HG02642 (cell line): ENCODE measurements around the gene SLC13A4.
"Not testable (repeated sequence)": the region's sequence is repeated elsewhere in the genome, so short reads cannot be mapped to it uniquely, and the experiment has no call there.

Source experiments
- ATAC-seq: cut with Tn5 transposase; IDR thresholded peaks from one replicate; pipeline ENCODE4 v1.9.1; 2021; ENCODE audit warnings: mild to moderate bottlenecking; ENCODE audit not compliant: unreplicated experiment, poor library complexity

The SLC13A4 gene

DNA sequence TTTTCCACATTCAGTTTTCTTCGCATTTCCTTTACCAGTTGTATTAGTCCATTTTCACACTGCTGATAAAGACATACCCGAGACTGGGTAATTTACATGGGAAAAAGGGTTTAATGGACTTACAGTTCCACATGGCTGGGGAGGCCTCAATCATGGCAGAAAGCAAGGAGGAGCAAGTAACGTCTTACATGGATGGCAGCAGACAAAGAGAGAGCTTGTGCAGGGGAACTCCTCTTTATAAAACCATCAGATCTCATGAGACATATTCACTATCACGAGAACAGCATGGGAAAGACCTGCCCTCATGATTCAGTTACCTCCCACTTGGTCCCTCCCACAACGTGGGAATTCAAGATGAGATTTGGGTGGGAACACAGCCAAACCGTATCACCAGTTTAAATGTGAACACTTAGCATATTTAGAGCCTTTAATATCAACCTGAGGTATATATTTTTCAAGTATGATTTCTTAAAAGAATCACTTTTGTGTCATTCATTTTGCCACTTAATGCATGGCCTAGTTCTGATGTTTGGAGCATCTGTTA, 59.1 kb downstream of the SLC13A4 start:
- ATAC-seq, result not testable (repeated sequence)

- not testable (repeated sequence) for ATAC-seq
These were observed 60.4 kb downstream of the SLC13A4 start for GRCh38 chr7:135667626-135668025.

- no peak for ATAC-seq
These were observed 61.1 kb downstream of the SLC13A4 start for GRCh38 chr7:135666846-135667245.

DNA sequence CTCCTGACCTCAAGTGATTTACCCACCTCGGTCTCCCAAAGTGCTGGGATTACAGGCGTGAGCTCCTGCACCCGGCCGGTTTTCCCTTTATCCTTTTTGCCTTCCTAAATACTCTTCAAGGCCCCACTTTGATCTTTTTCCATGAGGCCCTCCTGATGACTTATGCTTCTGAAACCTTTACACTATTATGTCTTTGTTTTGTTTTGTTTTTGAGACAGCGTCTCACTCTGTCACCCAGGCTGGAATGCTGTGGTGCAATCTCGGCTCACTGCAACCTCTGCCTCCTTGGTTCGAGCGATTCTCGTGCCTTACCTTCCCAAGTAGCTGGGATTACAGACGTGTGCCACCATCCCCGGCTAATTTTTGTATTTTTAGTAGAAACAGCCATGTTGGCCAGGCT, 61.8 kb downstream of the SLC13A4 start:
- ATAC-seq, result no peak

DNA sequence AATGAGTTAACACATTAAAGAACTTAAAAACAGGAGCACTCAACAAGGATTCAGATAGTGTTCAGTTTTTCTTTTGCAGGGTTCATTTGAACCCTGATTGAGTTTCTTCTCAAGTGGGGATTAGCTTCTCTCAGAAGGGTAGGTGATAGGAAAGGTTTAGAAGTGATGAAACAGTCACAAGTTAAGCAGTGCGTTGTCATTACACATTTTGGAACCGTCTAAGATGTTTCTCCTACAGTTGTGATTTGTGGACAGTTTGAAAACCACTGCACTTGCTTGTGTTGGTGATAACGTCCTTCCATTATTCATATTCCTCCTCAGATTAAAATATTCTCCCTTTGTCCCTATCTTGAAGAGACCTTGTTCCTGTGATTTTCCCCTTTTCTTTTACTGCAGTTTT, 62.9 kb downstream of the SLC13A4 start:
- no peak for ATAC-seq

- no peak for ATAC-seq
These were observed 63.9 kb downstream of the SLC13A4 start for GRCh38 chr7:135664046-135664589.

- peak; percentile 97 for ATAC-seq
These were observed 65.4 kb downstream of the SLC13A4 start, which contains the start of gene STMP1 for GRCh38 chr7:135662373-135663114. TSS of gene STMP1 (plus strand) at chr7:135662514.

DNA sequence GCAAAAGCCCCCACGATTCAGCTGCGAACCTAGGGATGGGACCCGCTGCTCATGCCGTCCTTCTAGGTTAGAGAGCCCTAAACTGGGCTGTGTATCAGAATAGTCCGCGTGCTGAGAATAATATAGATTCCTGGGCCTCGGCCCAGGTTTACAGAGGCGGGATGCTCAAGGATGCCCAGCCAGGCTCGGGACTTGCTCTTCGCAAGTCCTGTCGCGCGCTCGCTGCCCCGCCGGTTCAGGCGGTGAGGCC, 65.9 kb downstream of the SLC13A4 start:
- no peak for ATAC-seq

- peak; percentile 8 for ATAC-seq
These were observed 66.5 kb downstream of the SLC13A4 start for GRCh38 chr7:135661311-135662122.

GRCh38 chr7:135659159-135659846, 68.7 kb downstream of the SLC13A4 start:
- ATAC-seq, result no peak

- no peak for ATAC-seq
These were observed 69.4 kb downstream of the SLC13A4 start for GRCh38 chr7:135658564-135658963.

GRCh38 chr7:135653340-135654080, 74.5 kb downstream of the SLC13A4 start:
- ATAC-seq, result no peak

DNA sequence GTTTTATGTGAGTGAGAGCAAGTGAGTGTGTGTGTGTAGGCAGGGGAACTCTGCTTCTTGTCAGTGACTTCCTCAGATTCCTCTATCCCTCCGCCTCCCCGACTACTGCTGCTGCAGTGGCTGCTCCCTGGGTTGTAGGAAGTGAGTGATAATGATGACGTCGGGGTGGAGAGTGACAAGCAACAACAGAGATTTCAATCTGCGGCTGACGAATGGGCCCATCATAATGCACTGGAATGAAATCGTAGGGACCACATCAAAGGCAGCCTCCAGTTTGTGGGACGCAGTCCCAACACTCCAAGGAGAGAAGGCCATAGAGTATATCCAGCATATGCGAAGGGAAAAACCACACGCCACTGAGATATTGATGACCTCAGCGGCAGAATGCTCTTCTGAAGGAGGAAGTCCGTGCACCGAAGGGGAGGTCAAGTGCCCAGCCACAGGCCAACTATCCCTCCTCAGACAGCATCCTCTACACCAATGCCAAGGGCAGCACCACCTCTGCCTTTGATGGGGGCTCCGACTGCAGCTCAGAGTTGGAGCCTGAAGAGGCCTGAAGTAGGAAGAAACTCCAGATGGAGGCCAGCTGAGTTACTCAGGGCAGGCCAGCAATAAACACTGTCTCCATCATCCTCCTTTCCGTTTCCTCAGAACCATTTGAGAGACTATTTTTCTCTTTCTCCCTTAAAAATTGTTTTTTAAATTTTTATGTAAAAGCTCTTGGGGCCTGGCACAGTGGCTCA, 77.0 kb downstream of the SLC13A4 start:
- no peak for ATAC-seq

GRCh38 chr7:135648235-135648634, 79.8 kb downstream of the SLC13A4 start:
- no peak for ATAC-seq

DNA sequence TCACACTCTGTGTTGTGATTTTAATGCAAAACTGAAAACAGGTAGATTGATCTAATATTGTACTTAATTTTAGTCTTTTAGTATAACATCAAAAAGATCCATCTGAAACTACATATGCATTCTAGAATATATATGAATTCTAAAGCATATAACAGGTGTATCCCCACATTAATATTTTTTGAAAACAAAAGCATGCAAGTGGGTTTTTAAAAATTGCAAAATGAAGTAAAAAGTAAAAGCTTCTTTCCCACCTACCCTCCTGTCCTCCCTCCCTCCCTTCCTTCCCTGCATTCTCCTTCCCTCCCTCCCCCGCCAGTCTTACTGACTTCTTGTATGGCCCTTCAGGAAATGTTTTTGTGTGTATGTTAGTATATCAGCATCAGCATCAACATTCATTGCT, 80.2 kb downstream of the SLC13A4 start:
- ATAC-seq, result no peak

DNA sequence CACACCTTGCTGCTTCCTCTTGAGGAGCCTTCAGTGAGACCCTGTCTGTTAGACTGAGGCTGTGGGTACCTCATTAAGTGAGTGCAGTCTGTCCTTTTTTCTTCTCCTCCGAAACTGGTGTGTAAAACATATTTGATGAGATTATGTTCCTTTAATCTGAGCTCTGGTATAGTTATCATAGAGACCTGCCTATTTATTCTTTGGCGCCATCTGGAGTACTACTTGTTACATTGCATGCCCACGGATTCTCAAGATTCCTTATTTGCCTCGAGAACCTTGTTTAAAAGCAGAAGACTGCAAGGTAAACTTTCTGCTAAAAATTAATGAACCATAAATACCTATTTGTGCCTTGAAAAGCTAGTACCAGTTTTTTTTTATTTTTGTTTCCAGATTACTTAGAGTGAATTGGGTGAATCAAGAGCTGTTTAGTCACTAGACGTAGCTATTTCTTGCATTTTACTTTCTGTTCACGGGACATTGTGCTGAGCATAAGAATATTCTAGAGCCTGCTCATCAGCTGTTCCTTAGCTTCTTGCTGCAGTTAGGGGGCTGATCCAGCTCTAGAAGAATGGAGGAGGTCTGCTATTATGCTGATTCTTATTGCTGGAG, 82.6 kb downstream of the SLC13A4 start:
- ATAC-seq, result peak; percentile 58

- no peak for ATAC-seq
These were observed 83.3 kb downstream of the SLC13A4 start for GRCh38 chr7:135644729-135645128.

DNA sequence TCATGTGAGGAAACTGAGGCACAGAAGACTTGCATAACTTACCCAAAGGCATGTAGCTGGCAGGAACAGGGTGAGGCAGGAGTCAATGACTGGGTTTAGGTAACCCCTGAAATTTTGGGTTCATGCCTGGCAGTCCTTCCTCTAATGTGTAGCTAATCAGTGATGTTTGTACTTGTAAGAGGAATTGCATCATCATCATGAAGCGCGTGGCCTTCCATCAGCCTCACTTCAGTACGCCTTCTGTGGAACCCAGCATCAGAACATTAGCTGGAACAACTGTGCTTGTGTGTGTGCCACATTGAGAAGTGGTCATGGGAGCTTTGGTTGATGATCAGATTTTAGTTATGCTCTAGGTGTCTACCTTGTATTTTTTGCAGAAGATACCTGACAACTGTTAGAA, 83.8 kb downstream of the SLC13A4 start:
- no peak for ATAC-seq

GRCh38 chr7:135639690-135640089, 88.3 kb downstream of the SLC13A4 start:
- not testable (repeated sequence) for ATAC-seq
